ENCODE data around the gene BTNL2.

BTNL2 gene

DNA sequence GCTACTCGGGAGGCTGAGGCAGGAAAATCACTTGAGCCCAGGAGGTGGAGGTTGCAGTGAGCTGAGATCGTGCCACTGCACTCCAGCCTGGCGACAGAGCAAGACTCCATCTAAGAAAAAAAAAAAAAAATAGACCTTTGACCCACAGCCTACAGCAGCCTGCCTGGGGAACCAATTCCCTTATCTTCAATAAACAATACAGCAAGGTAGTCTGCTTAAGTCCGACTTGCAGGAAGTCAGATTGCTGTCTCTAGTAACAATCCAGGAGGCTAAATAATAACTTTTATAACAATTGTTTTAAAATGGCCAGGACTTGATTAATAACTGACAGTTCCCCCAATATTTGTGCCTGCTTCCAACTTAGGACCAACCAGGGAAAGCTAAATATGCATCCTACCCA lies 19.4 kb upstream of the BTNL2 start:
- no peak overlapping the region for H2AFZ ChIP-seq (ENCODE audit: low read depth)
- H3K4me2 ChIP-seq = no peak overlapping the region
- H3K27me3 ChIP-seq (ENCODE audit: insufficient read depth, low read depth) = no peaks in the 10 kb centered on the region
- H3K27ac ChIP-seq = no peak overlapping the region
- H4K20me1 ChIP-seq (ENCODE audit: insufficient read depth) = no peaks in the 10 kb centered on the region
- no peak overlapping the region for H3K4me3 ChIP-seq (IDR thresholded peaks at IDR 0.05; ENCODE audit: insufficient read depth, low read depth, low read length)
- H3K79me2 ChIP-seq (ENCODE audit: insufficient read depth, low read depth) = no peaks in the 10 kb centered on the region
- H3K36me3 ChIP-seq (ENCODE audit: insufficient read depth) = no peaks in the 10 kb centered on the region
- TF ChIP-seq, protein P1, sequence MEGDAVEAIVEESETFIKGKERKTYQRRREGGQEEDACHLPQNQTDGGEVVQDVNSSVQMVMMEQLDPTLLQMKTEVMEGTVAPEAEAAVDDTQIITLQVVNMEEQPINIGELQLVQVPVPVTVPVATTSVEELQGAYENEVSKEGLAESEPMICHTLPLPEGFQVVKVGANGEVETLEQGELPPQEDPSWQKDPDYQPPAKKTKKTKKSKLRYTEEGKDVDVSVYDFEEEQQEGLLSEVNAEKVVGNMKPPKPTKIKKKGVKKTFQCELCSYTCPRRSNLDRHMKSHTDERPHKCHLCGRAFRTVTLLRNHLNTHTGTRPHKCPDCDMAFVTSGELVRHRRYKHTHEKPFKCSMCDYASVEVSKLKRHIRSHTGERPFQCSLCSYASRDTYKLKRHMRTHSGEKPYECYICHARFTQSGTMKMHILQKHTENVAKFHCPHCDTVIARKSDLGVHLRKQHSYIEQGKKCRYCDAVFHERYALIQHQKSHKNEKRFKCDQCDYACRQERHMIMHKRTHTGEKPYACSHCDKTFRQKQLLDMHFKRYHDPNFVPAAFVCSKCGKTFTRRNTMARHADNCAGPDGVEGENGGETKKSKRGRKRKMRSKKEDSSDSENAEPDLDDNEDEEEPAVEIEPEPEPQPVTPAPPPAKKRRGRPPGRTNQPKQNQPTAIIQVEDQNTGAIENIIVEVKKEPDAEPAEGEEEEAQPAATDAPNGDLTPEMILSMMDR (conservative IDR thresholded peaks at IDR 0.05; ENCODE audit: low read depth, low read length) = no peak
- no peak overlapping the region for H3K9ac ChIP-seq
- H3K4me1 ChIP-seq (ENCODE audit: low read depth, poor library complexity, severe bottlenecking) = peaks cover 7% of the 10 kb centered on the region

DNA sequence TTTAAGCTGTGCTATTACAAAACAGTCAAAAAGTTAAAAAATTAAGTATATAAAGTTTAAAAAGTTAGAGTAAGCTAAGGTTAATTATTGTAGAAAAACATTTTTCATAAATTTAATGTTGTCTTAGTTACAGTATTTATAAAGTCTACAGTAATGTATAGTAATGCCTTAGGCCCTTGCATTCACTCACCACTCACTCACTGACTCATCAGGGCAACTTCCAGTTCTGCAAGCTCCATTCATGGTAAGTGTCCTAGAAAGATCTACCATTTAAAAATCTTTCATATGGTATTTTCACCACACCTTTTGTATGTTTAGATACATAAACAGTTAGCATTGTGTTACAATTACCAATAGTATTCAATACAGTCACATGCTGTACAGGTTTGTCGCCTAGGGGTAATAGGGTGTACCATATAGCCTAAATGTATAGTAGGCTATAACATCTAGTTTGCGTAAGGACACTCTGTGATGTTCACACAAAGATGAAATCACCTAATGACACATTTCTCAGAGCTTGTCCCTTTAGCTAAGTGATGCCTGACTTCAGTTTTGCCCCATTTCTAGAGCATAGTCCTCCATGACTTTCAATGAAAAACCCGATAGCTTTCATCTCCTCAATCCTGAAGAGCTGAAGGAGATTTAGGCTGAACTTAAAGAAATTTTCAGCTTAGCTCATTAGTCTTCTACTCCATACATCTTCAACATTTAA lies 17.8 kb upstream of the BTNL2 start:
- Histone ChIP-seq H3K4me1 (ENCODE audit: low read depth, poor library complexity, severe bottlenecking) (no peaks in the 10 kb centered on the region), H3K27ac (no peak overlapping the region), H4K20me1 (ENCODE audit: insufficient read depth) (no peaks in the 10 kb centered on the region), H3K9ac (no peak overlapping the region), H3K79me2 (ENCODE audit: insufficient read depth, low read depth) (no peaks in the 10 kb centered on the region), H3K4me3 (IDR thresholded peaks at IDR 0.05; ENCODE audit: insufficient read depth, low read depth, low read length) (no peak overlapping the region), H2AFZ (ENCODE audit: low read depth) (no peak overlapping the region), H3K36me3 (ENCODE audit: insufficient read depth) (no peaks in the 10 kb centered on the region), H3K4me2 (no peak overlapping the region), H3K27me3 (ENCODE audit: insufficient read depth, low read depth) (no peaks in the 10 kb centered on the region)
- TF ChIP-seq, protein P1 (conservative IDR thresholded peaks at IDR 0.05; ENCODE audit: low read depth, low read length) = no peak

DNA sequence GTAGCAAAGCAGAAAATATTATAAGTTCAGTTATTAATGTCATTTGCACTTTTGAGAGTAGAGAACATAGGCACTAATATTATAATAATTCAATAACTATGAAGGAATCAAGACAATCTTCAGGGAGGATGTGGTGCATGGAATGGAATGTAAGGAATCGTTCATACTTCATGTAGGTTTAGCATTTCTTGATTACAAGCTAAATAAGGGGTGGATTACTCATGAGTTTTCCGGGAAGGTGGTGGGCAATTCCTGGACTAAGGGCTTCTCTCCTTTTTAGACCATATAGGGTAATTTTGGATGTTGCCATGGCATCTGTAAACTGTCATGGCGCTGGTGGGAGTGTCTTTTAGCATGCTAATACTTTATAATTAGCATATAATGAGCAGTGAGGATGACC lies 9.1 kb upstream of the BTNL2 start:
- peak overlapping the region; percentile 87; the same call in 1 of the 2 replicates for H2AFZ ChIP-seq (ENCODE audit: low read depth)
- peaks cover 10% of the 10 kb centered on the region for H3K4me1 ChIP-seq (ENCODE audit: low read depth, poor library complexity, severe bottlenecking)
- no peak overlapping the region for H3K4me3 ChIP-seq (IDR thresholded peaks at IDR 0.05; ENCODE audit: insufficient read depth, low read depth, low read length)
- TF ChIP-seq, protein P1 (conservative IDR thresholded peaks at IDR 0.05; ENCODE audit: low read depth, low read length) = no peak
- no peak overlapping the region for H3K27ac ChIP-seq
- H3K4me2 ChIP-seq = peak overlapping the region; percentile 70
- no peaks in the 10 kb centered on the region for H3K79me2 ChIP-seq (ENCODE audit: insufficient read depth, low read depth)
- H3K36me3 ChIP-seq (ENCODE audit: insufficient read depth) = no peaks in the 10 kb centered on the region
- no peaks in the 10 kb centered on the region for H4K20me1 ChIP-seq (ENCODE audit: insufficient read depth)
- no peak overlapping the region for H3K9ac ChIP-seq
- peaks cover 5% of the 10 kb centered on the region for H3K27me3 ChIP-seq (ENCODE audit: insufficient read depth, low read depth)

DNA sequence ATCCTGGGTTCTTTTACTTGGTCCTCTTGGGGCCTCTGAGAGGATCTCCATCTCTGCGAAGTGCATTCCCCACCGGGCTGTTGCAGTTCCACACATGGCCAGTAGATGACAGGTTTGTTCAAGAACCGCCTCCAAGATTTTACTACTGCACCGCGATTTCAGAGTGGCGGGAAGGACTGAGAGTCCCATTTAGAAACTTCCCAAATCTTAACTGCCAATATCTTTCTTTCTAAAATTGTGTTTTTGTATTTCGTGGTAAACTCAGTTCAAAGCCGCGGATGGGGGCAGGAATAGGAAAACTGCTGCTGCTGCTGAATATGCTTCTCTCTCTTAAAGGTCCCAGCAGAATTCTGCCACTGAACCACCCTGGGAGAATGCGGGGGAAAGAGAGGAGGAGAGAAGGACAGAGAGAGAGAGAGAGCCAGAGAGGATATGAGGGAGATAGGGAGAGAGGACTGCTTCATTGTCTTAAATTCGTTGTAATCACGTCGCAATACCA lies 8.6 kb upstream of the BTNL2 start:
- H3K4me1 ChIP-seq (ENCODE audit: low read depth, poor library complexity, severe bottlenecking) = peaks cover 10% of the 10 kb centered on the region
- no peaks in the 10 kb centered on the region for H3K36me3 ChIP-seq (ENCODE audit: insufficient read depth)
- TF ChIP-seq, protein P1 (conservative IDR thresholded peaks at IDR 0.05; ENCODE audit: low read depth, low read length) = peak; percentile 98
- peaks cover 5% of the 10 kb centered on the region for H3K27me3 ChIP-seq (ENCODE audit: insufficient read depth, low read depth)
- no peak overlapping the region for H3K9ac ChIP-seq
- peak overlapping the region; percentile 70 for H3K4me2 ChIP-seq
- H3K27ac ChIP-seq = no peak overlapping the region
- no peaks in the 10 kb centered on the region for H3K79me2 ChIP-seq (ENCODE audit: insufficient read depth, low read depth)
- no peaks in the 10 kb centered on the region for H4K20me1 ChIP-seq (ENCODE audit: insufficient read depth)
- peak overlapping the region; percentile 87 for H2AFZ ChIP-seq (ENCODE audit: low read depth)
- no peak overlapping the region for H3K4me3 ChIP-seq (IDR thresholded peaks at IDR 0.05; ENCODE audit: insufficient read depth, low read depth, low read length)
